Calu3 (cell line): Measurements from ENCODE around the gene EFTUD2. TPM values are rescaled to one million over a fixed set of nuclear protein-coding genes. Genes with fewer than 3 reads are reported as not detected.

Source experiments
- BruUV-seq: library from RNA; stranded (reverse); fragments of 400-500 nt; replicated peaks from 2 replicates; lab custom pipeline; 2021; lab: Mats Ljungman, UMichigan
- CTCF ChIA-PET: fragments of 300-600 bp; sonication (Branson Sonifier 250); formaldehyde crosslinking; loops from one replicate; lab custom pipeline; 2022; ENCODE audit warnings: antibody characterized with exemption; lab: Charles Lee
- DNase-seq: peaks from one replicate; pipeline ENCODE4 v3.0.0; 2022
- H3K27ac Mint-ChIP-seq: one replicate; pipeline ENCODE4 v1.8.0; 2022; ENCODE audit warnings: mixed read lengths; ENCODE audit not compliant: unreplicated experiment
- H3K27me3 Mint-ChIP-seq: one replicate; pipeline ENCODE4 v1.8.0; 2022; ENCODE audit warnings: mixed read lengths; ENCODE audit not compliant: unreplicated experiment
- H3K36me3 Mint-ChIP-seq: one replicate; pipeline ENCODE4 v1.8.0; 2022; ENCODE audit warnings: mild to moderate bottlenecking, moderate library complexity, mixed read lengths; ENCODE audit not compliant: insufficient read depth, unreplicated experiment
- H3K4me1 Mint-ChIP-seq: one replicate; pipeline ENCODE4 v1.8.0; 2022; ENCODE audit warnings: mild to moderate bottlenecking, low read depth, mixed read lengths; ENCODE audit not compliant: unreplicated experiment
- H3K4me3 Mint-ChIP-seq: one replicate; pipeline ENCODE4 v1.8.0; 2022; ENCODE audit warnings: mild to moderate bottlenecking, low read depth, moderate library complexity, mixed read lengths; ENCODE audit not compliant: unreplicated experiment
- H3K9me3 Mint-ChIP-seq: one replicate; pipeline ENCODE4 v1.8.0; 2022; ENCODE audit warnings: low read depth, mixed read lengths; ENCODE audit not compliant: unreplicated experiment
- CTCF ChIP-seq: fragments of 200-600 bp; IDR thresholded peaks from one replicate; pipeline ENCODE4 v1.8.0; 2022; ENCODE audit warnings: antibody characterized with exemption; ENCODE audit not compliant: unreplicated experiment
- intact Hi-C: fragments of 100-400 bp; cut with micrococcal nuclease; formaldehyde crosslinking; loops from one replicate; pipeline ENCODE4 v1.10.0; 2022; ENCODE audit not compliant: unreplicated experiment
- total RNA-seq: library from RNA; stranded (reverse); gene quantifications from 2 replicates; pipeline ENCODE4 v1.2.3, GENCODE V29; 2022

The EFTUD2 gene
- total RNA-seq, 1 experiment from 2014 or later, result 197 TPM

DNA sequence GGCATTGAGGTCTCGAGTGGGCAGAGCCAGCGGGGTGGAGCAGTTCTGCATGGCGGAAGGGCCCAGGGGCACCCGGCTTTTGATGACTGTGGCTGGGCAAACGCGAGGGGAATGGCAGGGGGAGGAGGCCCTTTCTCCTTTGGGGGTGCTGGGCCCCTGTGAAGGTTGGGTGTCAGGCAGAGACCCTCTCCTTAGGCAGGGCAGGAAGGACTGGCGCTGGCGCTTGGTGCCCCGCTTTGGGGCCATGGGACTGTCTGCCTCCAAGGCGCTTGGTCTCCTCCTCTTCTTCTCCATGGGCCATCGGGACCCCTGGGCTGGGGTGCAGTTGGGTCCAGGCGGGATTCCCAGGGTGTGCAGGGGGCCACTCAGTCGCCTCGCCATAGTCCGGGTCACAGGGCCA is 28.9 kb upstream of the EFTUD2 start:
- no peaks in the 10 kb centered on the region for H3K9me3 Mint-ChIP-seq
- intact Hi-C loops, result no loop called here
- H3K27me3 Mint-ChIP-seq, result peaks cover under 1% of the 10 kb centered on the region
- no peak overlapping the region for H3K27ac Mint-ChIP-seq
- no peak overlapping the region for H3K4me3 Mint-ChIP-seq
- CTCF ChIA-PET, result no interaction called here
- H3K36me3 Mint-ChIP-seq, result peaks cover 32% of the 10 kb centered on the region
- BruUV-seq, result no TSS peak
- no peak for DNase-seq
- no peaks in the 10 kb centered on the region for H3K4me1 Mint-ChIP-seq
- no peak for TF ChIP-seq CTCF

- no peak overlapping the region for H3K4me3 Mint-ChIP-seq
- peaks cover 34% of the 10 kb centered on the region for H3K36me3 Mint-ChIP-seq
- TF ChIP-seq CTCF, result no peak
- no TSS peak for BruUV-seq
- H3K9me3 Mint-ChIP-seq, result no peaks in the 10 kb centered on the region
- H3K27me3 Mint-ChIP-seq, result peaks cover 5% of the 10 kb centered on the region
- CTCF ChIA-PET, result no interaction called here
- intact Hi-C loops, result no loop called here
- H3K27ac Mint-ChIP-seq, result no peak overlapping the region
- no peak for DNase-seq
- H3K4me1 Mint-ChIP-seq, result no peaks in the 10 kb centered on the region
Measured at GRCh38 chr17:44927696-44928095, 28.5 kb upstream of the EFTUD2 start.

DNA sequence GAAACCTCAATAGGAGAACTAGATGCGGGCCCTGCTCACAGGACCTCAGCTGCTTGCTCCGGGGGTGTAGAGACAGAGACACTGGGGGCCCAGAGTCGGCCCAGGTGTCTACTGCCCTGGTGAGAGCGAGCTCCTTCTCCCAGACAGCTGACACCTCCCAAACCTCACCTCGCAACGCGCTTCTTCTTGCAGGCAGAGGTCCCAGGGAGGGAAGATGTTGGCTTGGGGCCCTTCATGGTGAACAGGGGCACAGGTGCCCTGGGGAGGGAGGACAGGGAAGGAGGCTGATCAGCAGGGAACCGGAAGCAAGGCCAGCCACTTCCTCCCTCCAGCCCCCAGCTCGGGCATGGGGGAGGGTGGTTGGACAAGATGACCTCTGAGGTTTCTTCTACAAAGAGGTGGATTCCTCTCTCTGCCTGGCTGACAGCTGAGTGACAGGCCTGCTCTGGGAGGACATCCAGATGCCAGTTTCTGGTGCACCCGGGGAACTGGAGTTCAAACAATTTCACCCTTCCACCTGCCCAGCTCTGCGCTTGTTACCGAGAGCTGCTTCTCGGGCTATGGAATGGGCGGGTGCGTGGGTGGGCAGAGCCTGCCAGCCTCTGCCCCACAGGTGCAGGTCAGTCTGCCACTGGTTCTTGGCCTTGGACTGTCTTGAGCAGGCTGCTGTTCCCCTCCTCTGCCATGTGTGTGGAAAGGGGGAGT is 27.7 kb upstream of the EFTUD2 start:
- intact Hi-C loops, result no loop called here
- peaks cover 12% of the 10 kb centered on the region for H3K27me3 Mint-ChIP-seq
- H3K9me3 Mint-ChIP-seq, result no peaks in the 10 kb centered on the region
- H3K27ac Mint-ChIP-seq, result no peak overlapping the region
- CTCF ChIA-PET, result interaction anchor here (1.4 kb wide), 2 partner anchors 9 to 16 kb away, joined by 3 read pairs; no protein-coding TSS in a partner anchor
- H3K4me3 Mint-ChIP-seq, result no peak overlapping the region
- H3K36me3 Mint-ChIP-seq, result peaks cover 34% of the 10 kb centered on the region
- no peak for DNase-seq
- H3K4me1 Mint-ChIP-seq, result no peaks in the 10 kb centered on the region
- TF ChIP-seq CTCF, result no peak
- no TSS peak for BruUV-seq

DNA sequence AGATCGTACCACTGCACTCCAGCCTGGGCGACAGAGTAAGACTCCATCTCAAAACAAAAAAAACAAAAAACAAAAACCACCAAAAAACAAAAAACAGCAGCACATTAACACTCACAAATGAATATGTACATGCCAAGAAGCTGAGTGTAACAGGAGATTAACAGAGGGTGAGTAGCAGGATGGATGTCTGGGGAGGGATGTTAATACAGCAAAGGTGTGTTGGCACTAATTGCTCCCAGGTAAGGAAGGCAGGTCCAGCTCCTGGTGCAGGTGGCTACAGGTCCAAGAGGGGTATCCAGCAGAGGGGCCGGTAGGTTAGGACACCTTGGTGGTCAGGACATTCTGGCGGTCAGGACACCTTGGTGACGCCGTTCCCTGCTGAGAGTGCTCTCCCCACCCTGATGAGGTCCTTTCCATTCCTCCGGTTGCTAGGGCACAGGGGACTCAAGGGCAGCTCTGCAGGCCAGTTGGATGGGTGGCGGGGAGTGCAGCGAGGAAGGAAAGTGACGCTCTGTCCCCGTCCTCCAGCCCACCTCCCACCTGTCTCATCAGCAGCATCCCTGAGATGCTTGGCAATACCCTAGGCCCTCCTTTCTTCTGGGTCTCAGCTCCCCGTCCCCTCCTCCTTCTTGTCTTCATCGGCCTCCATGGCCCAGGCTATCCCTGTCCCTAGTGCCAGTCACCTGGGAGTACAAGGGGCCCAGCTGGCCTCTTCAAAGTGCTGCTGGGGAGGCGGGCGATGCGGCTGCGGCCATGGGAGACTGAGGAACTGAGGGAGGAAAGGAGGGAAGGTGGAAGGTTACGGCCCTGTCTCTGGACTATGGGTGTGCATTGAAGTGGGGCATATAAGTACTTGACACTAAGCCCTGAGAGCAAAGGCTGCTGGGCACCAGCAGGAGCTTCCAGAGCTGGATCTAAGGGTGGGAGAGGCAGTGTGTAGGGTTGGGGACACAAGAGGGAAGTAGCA is 26.8 kb upstream of the EFTUD2 start:
- H3K27ac Mint-ChIP-seq, result no peak overlapping the region
- H3K4me3 Mint-ChIP-seq, result no peak overlapping the region
- peaks cover 22% of the 10 kb centered on the region for H3K27me3 Mint-ChIP-seq
- no peak for DNase-seq
- TF ChIP-seq CTCF, result no peak
- H3K4me1 Mint-ChIP-seq, result no peaks in the 10 kb centered on the region
- CTCF ChIA-PET, result interaction anchor here (0.5 to 1.4 kb wide), 3 partner anchors 10 to 1285 kb away, joined by 3 to 5 read pairs (median 3); no protein-coding TSS in a partner anchor
- intact Hi-C loops, result no loop called here
- H3K36me3 Mint-ChIP-seq, result peaks cover 34% of the 10 kb centered on the region
- H3K9me3 Mint-ChIP-seq, result no peaks in the 10 kb centered on the region
- BruUV-seq, result no TSS peak
